GM19372 (cell line): ENCODE measurements around the gene ALDH7A1.

Source experiments
- ATAC-seq: cut with Tn5 transposase; IDR thresholded peaks from one replicate; pipeline ENCODE4 v1.9.1; 2021; ENCODE audit warnings: mild to moderate bottlenecking, low read depth, moderate library complexity; ENCODE audit not compliant: unreplicated experiment

ALDH7A1 gene

GRCh38 chr5:126512451-126512850, 82.6 kb downstream of the ALDH7A1 start:
- ATAC-seq, result no peak

GRCh38 chr5:126511961-126512360, 83.1 kb downstream of the ALDH7A1 start:
- no peak for ATAC-seq

GRCh38 chr5:126509339-126509738, 85.7 kb downstream of the ALDH7A1 start:
- ATAC-seq, result no peak

GRCh38 chr5:126508962-126509279, 86.1 kb downstream of the ALDH7A1 start:
- no peak for ATAC-seq

GRCh38 chr5:126508251-126508961, 86.6 kb downstream of the ALDH7A1 start:
- ATAC-seq, result no peak

- no peak for ATAC-seq
Measured at GRCh38 chr5:126506079-126506478, 88.9 kb downstream of the ALDH7A1 start.

- no peak for ATAC-seq
Measured at GRCh38 chr5:126503602-126504104, 91.4 kb downstream of the ALDH7A1 start.

GRCh38 chr5:126501448-126501847, 93.6 kb downstream of the ALDH7A1 start:
- no peak for ATAC-seq

- no peak for ATAC-seq
Measured at GRCh38 chr5:126499853-126500342, 95.1 kb downstream of the ALDH7A1 start.

- no peak for ATAC-seq
Measured at GRCh38 chr5:126499278-126499677, 95.7 kb downstream of the ALDH7A1 start.

GRCh38 chr5:126497506-126497905, 97.5 kb downstream of the ALDH7A1 start:
- peak; percentile 43 for ATAC-seq

GRCh38 chr5:126494393-126494792, 100.6 kb downstream of the ALDH7A1 start:
- ATAC-seq, result no peak

- no peak for ATAC-seq
Measured at GRCh38 chr5:126492939-126493338, 102.1 kb downstream of the ALDH7A1 start.

- ATAC-seq, result no peak
Measured at GRCh38 chr5:126490167-126490940, 104.7 kb downstream of the ALDH7A1 start.

- no peak for ATAC-seq
Measured at GRCh38 chr5:126488443-126489065, 106.5 kb downstream of the ALDH7A1 start.

GRCh38 chr5:126487596-126487995, 107.4 kb downstream of the ALDH7A1 start:
- no peak for ATAC-seq

GRCh38 chr5:126486332-126486731, 108.7 kb downstream of the ALDH7A1 start:
- no peak for ATAC-seq

GRCh38 chr5:126484253-126484652, 110.8 kb downstream of the ALDH7A1 start:
- no peak for ATAC-seq

GRCh38 chr5:126483156-126483555, 111.9 kb downstream of the ALDH7A1 start:
- no peak for ATAC-seq

GRCh38 chr5:126482591-126482990, 112.4 kb downstream of the ALDH7A1 start:
- no peak for ATAC-seq

GRCh38 chr5:126481243-126481642, 113.8 kb downstream of the ALDH7A1 start:
- no peak for ATAC-seq
